AG08396 (cell line): ENCODE measurements around the gene CCDC171.
"Not testable (repeated sequence)": the region's sequence is repeated elsewhere in the genome, so short reads cannot be mapped to it uniquely, and the experiment has no call there.

Source experiments
- DNase-seq: peaks from one replicate; pipeline ENCODE4 v3.0.0; 2012; ENCODE audit warnings: low spot score, mixed read lengths

The CCDC171 gene

DNA sequence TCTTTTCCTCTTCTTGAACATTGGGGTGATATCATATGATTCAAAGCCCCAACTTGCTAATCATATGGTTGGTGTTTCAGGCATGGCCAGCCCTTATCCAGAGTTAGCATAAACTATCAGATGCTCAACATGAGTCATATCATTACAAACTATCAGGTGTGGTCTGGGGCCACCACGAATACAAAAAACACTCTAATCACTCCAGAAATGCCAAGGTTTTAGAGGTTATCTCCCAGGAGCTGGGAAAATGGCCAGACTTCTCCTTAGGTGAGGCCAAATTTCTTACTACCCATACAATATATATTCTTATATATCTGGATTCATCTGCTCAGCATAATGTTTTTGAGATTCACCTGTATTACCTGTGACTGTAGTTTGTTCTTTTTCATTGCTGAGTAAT, 210.5 kb downstream of the CCDC171 start:
- DNase-seq: no peak

DNA sequence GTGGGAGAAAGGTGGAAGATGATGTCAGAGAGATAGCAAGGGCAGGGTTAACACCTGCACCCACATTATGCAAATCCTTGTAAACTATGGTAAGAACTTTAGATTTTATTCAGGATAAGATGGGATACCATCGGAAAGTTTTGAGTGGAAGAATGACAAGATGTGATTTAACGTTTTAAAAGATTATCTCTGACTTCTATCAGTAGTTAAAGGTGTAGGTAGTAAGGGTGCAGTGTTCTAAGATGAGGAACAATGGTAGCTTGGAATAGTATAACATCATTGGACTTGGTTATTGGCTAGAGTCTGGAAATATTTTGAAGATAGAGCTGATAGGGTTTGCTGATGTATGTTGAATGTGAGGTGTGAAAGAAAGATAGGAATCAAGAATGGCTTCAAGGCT, 211.3 kb downstream of the CCDC171 start:
- DNase-seq: no peak

GRCh38 chr9:15769547-15769946, 216.7 kb downstream of the CCDC171 start:
- no peak for DNase-seq

GRCh38 chr9:15778861-15779260, 226.0 kb downstream of the CCDC171 start:
- DNase-seq: no peak

- no peak for DNase-seq
Measured at GRCh38 chr9:15782106-15782505, 229.3 kb downstream of the CCDC171 start.

- DNase-seq: no peak
Measured at GRCh38 chr9:15785584-15785983, 232.7 kb downstream of the CCDC171 start.

- no peak for DNase-seq
Measured at GRCh38 chr9:15786616-15787015, 233.8 kb downstream of the CCDC171 start.

DNA sequence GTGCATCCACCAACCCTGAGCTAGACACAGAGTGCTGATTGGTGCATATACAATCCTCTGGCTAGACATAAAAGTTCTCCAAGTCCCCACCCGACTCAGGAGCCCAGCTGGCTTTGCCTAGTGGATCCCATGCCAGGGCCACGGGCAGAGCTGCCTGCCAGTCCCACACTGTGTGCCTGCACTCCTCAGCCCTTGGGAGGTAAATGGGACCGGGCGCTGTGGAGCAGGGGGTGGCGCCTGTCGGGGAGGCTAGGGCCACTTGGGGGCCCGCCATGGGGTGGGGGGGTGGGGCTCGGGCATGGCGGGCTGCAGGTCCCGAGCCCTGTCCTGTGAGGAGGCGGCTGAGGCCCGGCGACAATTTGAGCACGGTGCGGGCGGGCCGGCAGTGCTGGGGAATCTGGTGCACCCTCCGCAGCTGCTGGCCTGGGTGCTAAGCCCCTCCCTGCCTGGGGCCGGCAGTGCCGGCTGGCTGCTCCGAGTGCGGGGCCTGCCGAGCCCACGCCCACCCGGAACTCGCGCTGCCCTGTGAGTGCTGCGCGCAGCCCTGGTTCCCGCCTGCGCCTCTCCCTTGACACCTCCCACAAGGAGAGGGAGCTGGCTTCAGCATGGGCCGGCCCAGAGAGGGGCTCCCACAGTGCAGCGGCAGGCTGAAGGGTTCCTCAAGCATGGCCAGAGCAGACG, 257.5 kb downstream of the CCDC171 start:
- DNase-seq: not testable (repeated sequence)

DNA sequence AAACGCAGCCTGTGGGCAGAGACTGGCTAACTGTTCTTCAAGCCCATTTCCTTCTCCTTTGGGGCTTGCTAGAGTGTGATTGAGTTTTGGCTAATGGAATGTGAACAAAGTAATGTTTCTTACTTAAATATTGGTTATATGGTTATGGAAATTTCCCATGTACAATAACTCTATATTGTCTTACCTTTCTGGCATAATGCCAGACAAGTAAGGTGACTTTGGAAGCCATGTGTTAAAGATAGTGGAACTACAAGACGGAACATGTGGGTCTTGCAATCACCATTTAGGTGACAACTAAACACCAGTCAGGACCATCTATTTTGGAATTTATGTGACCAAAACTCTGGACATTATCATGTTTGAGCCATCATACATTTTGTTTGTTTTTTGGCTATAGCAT, 260.2 kb downstream of the CCDC171 start:
- no peak for DNase-seq

DNA sequence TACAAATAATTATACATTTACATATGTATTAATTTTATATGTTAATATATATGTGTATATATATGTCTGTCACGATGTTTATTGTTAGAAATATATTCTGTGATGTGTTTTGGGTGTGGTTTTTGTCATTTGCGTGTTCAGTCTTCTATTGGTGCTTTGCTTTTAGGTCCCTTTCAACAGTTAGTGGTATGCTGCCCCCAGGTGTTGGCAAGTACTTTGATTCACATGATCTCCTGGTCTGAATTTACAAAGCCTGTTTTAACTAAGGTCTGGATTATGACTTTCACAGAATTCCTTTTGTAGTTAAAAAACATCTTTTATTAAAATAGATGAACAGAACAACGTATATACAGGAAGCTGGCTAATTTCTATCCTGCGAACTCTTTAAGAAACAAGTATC, 271.5 kb downstream of the CCDC171 start:
- DNase-seq: no peak

DNA sequence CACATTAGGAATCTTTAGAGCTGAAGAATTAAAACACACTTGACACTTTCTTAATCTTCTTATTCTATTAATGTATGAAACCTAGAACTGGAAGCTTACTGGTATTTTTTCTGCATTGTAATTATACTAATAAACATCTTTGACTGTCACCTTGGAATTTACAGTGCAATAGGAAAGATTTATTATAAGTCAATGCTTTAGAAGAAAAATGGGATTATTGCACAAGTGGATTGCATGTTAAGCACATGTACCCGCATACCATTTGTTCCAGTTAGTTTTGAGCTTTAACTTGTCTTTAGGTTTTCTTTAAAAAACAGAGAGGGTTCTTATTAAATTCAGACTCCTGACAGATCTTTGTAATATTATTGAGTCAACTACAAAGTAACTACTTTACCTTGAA, 278.5 kb downstream of the CCDC171 start:
- no peak for DNase-seq

DNA sequence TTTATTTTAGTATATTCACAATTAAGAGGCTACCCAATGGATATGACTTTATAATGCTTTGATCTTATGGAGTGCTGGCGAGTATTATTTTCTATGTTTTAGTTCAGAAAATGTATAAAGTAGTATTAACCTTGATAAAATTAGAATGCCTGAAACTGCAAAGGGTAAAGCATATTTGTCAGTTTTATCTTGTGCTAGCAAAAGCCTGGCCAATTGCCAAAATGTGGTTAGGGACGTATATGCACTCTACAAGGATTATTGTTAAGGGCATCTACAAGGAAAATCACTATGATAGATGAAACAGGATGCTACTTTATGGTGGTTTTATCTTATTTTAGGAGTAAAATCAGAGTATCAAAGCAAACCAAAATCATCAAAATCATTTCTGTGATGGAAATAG, 281.7 kb downstream of the CCDC171 start:
- no peak for DNase-seq

DNA sequence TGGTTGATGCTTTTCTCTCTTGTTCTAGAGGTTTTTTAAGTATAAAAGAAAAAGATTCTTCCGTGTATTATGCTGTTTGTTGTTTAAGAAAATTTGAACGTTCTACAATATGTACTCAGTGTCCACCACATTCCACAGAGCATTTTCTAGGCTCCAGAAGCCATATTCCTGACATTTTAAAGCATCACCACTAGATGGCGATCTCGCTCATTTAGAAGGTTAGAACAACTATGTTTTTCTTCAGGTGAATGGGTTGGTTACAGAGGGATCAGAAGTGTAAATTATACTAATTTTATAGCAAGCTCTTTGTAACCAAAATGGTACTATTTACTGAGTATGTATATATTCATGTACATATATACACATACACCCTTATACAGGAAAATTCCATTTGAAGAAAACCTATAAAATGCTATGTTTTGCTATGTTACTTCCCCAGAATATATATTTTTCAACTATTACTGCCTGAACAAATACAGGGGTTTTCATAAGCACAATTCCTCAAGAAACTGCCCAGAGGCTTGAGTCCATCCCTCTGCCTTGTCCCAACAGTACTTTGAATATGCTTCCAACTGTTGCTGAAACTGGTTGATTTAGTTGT, 284.3 kb downstream of the CCDC171 start:
- DNase-seq: peak; percentile 35

DNA sequence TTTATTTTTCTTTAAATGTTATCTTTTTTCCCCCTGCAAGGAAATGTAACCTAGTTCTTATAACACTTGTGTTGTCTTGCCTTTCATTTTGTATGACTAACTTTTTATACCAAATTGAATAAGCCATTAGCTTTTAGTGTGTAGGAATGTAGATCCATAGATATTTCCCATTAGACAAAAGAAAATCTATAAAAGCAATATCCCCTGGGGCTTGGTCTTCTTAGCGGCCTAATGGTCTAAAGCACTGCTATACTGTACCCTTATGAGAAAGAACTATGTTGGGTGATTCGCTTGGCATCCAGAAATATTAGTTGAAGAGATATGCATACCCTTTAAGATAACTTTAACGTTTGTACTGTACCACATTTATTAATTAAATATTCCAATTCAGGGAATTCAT, 289.2 kb downstream of the CCDC171 start:
- DNase-seq: no peak

DNA sequence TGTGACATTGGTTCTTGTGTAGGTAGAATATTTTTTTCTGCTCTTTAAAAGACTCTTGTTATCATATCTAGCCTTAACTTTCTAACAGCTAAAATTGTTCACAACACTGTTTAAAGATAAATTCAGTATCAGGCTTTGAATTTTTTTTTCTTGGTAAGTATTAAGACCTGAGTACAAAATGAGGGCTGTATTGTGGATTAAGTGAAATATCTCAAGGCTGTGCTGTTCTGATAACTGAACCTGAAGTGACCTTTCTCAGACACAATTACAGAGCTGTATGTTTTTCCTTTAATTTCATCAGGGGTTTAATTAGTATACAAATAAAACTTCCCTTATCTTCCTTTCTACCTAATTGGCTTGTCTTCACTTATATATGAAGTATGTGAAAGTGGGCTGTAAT, 290.5 kb downstream of the CCDC171 start:
- no peak for DNase-seq

GRCh38 chr9:15843931-15844330, 291.1 kb downstream of the CCDC171 start:
- no peak for DNase-seq

DNA sequence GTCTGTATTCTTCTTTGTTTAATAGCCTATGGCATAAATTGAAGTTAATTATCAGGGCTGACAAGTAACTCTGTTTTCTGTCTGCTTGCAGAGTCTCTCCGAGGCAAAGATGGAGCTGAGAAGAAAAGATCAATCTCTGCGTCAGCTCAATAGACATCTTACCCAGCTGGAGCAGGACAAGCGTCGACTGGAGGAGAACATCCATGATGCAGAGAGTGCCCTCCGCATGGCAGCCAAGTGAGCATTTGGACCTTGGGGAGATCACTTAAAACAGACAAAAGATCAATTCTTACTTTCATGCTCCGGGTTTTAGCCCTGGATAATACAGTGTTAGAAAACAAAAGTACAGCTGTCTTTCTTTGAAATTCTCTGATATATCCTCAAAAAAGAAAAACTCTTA, 293.8 kb downstream of the CCDC171 start:
- DNase-seq: no peak

- DNase-seq: no peak
Measured at GRCh38 chr9:15849871-15850270, 297.0 kb downstream of the CCDC171 start.

DNA sequence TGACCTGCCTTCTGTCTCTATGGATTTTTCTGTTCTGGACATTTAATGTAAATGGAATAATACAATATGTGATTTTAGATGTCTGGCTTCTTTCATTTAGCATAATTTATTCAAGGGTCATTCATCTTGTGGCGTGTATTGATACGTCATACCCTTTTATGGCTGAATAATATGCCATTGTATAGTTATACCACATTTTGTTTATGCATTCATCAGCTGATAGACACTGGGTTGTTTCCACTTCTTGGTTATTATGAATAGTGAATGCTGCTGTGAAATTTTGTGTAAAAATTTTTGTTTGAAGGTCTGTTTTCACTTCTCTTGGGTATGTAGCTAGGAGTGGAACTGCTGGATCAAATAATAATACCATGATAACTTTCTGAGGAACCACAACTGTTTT, 298.9 kb downstream of the CCDC171 start:
- no peak for DNase-seq

- peak; percentile 5 for DNase-seq
Measured at GRCh38 chr9:15856591-15856990, 303.7 kb downstream of the CCDC171 start.

GRCh38 chr9:15867334-15867733, 314.5 kb downstream of the CCDC171 start:
- DNase-seq: no peak

DNA sequence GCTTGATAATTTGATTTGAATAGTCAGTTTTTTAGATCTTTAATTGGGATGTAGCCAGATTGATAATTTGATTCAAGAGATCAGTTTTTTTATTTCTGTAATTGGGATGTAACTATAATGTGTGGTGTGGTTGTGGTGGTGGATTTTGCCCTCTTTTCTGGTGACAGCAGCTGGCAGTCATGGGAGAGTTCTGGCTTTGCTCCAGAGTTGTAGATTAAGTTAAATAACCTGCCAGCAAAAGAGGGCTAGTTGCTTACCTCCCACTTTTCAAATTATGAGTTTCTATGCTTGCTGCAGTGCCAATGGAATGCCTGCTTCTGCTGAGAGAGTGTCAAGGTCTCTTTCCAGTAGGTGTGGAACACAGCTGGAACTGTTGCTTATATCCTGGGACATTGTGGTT, 315.1 kb downstream of the CCDC171 start:
- DNase-seq: no peak

DNA sequence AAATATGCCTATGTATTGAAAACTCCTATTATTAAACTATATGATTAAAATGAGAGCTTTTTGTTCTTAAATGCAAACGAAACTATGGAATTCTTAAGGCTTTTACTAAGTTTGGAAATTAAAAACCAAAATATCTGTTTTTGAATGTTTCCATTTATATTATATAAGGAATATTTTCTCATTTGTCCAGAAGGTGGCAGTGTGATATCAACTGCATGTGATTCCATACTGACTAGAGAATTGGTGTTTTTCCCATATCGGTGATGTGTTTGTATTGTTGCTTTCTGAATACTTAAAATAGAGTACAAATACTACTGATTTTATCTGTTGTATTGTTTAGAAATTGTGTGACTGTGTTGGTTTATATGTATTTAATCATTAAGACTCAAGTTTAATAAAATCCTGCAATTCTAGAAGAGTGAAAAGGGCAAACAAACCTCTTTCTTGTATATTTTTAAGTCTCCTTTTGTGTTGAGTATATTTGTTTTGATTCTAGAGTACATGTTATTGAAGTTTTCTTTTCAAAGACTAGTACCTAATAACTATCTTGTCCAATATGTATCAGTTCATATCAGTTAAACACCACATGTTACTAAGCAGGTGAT, 320.8 kb downstream of the CCDC171 start:
- DNase-seq: peak; percentile 19

DNA sequence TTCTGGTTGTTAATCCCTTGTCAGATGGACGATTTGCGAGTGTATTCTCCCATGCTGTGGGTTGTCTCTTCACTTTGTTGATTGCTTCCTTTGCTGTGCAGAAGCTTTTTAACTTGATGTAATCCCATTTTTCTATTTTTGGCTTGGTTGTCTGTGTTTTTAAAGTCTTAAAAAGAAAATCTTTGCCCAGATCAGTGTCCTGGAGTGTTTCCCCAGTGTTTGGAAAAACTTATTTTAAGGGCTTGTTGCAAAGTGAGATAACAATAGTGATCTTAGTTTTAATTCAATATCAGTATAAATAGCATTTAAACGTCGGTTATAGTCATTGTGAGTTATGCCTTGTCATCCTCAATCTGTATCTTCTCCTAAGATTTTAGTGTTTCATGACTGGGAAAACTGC, 329.5 kb downstream of the CCDC171 start:
- DNase-seq: no peak
